AG04450 (cell line): ENCODE results near the gene RFX2. TPM values are rescaled to one million over a fixed set of nuclear protein-coding genes. Genes with fewer than 3 reads are reported as not detected.
A peak's percentile ranks its signal among the peaks of the same experiment; 100 is the strongest.
"Not testable (repeated sequence)": the region's sequence is repeated elsewhere in the genome, so short reads cannot be mapped to it uniquely, and the experiment has no call there.

ENCODE experiments used
- CTCF ChIA-PET: fragments of 300-600, 350-600 bp; formaldehyde crosslinking; extraction: SDS; loops from one replicate; lab custom pipeline; 2022; ENCODE audit warnings: antibody characterized with exemption, inconsistent platforms; lab: Charles Lee
- POLR2A ChIA-PET: fragments of 350-600 bp; formaldehyde crosslinking; extraction: SDS; loops from one replicate; lab custom pipeline; 2021; ENCODE audit warnings: antibody characterized with exemption, inconsistent platforms; lab: Yijun Ruan, JAX
- DNase-seq: peaks from one replicate; pipeline ENCODE4 v3.0.0-alpha.2; 2011; ENCODE audit warnings: low read depth, low spot score
- H3K27ac ChIP-seq: one replicate; pipeline ENCODE4 v1.5.1; 2012; ENCODE audit warnings: low read depth, low read length, control low read depth
- H3K27me3 ChIP-seq: one replicate; pipeline ENCODE4 v1.6.0; 2012; ENCODE audit warnings: low read length; ENCODE audit not compliant: control insufficient read depth, insufficient read depth
- H3K4me3 ChIP-seq: 2 replicates; pipeline ENCODE4 v1.5.1; 2011; ENCODE audit warnings: mild to moderate bottlenecking, low read depth, low read length, control low read depth
- H3K9me3 ChIP-seq: 2 replicates; pipeline ENCODE4 v1.5.1; 2012; ENCODE audit warnings: low read length; ENCODE audit not compliant: control insufficient read depth, insufficient read depth
- CTCF ChIP-seq: IDR thresholded peaks from 2 replicates; pipeline ENCODE4 v1.5.1; 2011; ENCODE audit warnings: low read depth, low read length, control low read depth, inconsistent platforms
- polyA plus RNA-seq: library from polyadenylated mRNA; depleted of rRNA; stranded (reverse); fragments of >200 nt; gene quantifications from 2 replicates; pipeline ENCODE4 v1.2.3, GENCODE V29; 2011

The RFX2 gene
- polyA plus RNA-seq, 1 experiment = 2.9 TPM

- Histone ChIP-seq H3K27ac (no peak overlapping the region), H3K27me3 (peaks cover 4% of the 10 kb centered on the region), H3K9me3 (peaks cover 6% of the 10 kb centered on the region; the same call in 1 of the 2 replicates), H3K4me3 (no peak overlapping the region)
- TF ChIP-seq CTCF = no peak
- CTCF ChIA-PET = interaction anchor here (1.8 to 3.8 kb wide), 2 partner anchors 10 to 67 kb away, joined by 11 to 21 read pairs; no protein-coding TSS in a partner anchor
- DNase-seq = no peak
- POLR2A ChIA-PET = no interaction called here
Observed at GRCh38 chr19:6115992-6116391, 5.7 kb upstream of the RFX2 start.

GRCh38 chr19:6113616-6114188 is 3.4 kb upstream of the RFX2 start:
- Histone ChIP-seq H3K4me3 (no peak overlapping the region), H3K27ac (no peak overlapping the region), H3K9me3 (no peaks in the 10 kb centered on the region), H3K27me3 (peaks cover 4% of the 10 kb centered on the region)
- ChIA-PET CTCF (interaction anchor here (3.4 kb wide), 1 partner anchor 65 kb away, joined by 12 read pairs; no protein-coding TSS in a partner anchor), POLR2A (no interaction called here)
- no peak for TF ChIP-seq CTCF
- DNase-seq = no peak

GRCh38 chr19:6109947-6110346 is 353 bp downstream of the RFX2 start:
- POLR2A ChIA-PET = no interaction called here
- no peak for DNase-seq

GRCh38 chr19:6108721-6109633 is 1.3 kb downstream of the RFX2 start:
- ChIA-PET POLR2A (interaction anchor here (0.7 to 1.1 kb wide), 2 partner anchors 17 to 32 kb away, joined by 3 read pairs; no protein-coding TSS in a partner anchor), CTCF (interaction anchor here (1.0 to 1.3 kb wide), 3 partner anchors 17 to 60 kb away, joined by 3 to 10 read pairs (median 4); no protein-coding TSS in a partner anchor)
- Histone ChIP-seq H3K9me3 (no peaks in the 10 kb centered on the region), H3K27ac (peak overlapping the region; percentile 21), H3K4me3 (peak overlapping the region; percentile 67), H3K27me3 (no peaks in the 10 kb centered on the region)
- DNase-seq = no peak
- no peak for TF ChIP-seq CTCF

More at GRCh38 chr19:6109947-6110346, 353 bp downstream of the RFX2 start:
- Histone ChIP-seq H3K27ac (no peak overlapping the region), H3K4me3 (peak overlapping the region; percentile 67), H3K9me3 (no peaks in the 10 kb centered on the region), H3K27me3 (no peaks in the 10 kb centered on the region)
- no peak for TF ChIP-seq CTCF
- CTCF ChIA-PET = no interaction called here

- CTCF ChIA-PET, POLR2A ChIA-PET, DNase-seq, H3K4me3 ChIP-seq, H3K27me3 ChIP-seq, H3K27ac ChIP-seq, H3K9me3 ChIP-seq: not testable (repeated sequence)
Observed at GRCh38 chr19:6106643-6107294, 3.5 kb downstream of the RFX2 start.
